Endothelial cell of umbilical vein (primary cell): ENCODE measurements around the gene NEMP2. TPM values are rescaled to one million over a fixed set of nuclear protein-coding genes. Genes with fewer than 3 reads are reported as not detected.

Experiments
- BruUV-seq: library from RNA; stranded (reverse); fragments of 400-500 nt; replicated peaks from 2 replicates; lab custom pipeline; 2021; lab: Mats Ljungman, UMichigan
- CTCF ChIA-PET: fragments of 300-600, 350-600 bp; sonication (Branson Sonifier 250); formaldehyde crosslinking; loops from one replicate; lab custom pipeline; 2021; ENCODE audit warnings: antibody characterized with exemption, inconsistent platforms; lab: Charles Lee
- POLR2A ChIA-PET: fragments of 300-600, 350-600 bp; sonication (Branson Sonifier 250); formaldehyde crosslinking; loops from one replicate; lab custom pipeline; 2021; ENCODE audit warnings: antibody characterized with exemption, inconsistent platforms; lab: Charles Lee
- DNase-seq: peaks from one replicate; pipeline ENCODE4 v3.0.0-alpha.2; 2011; ENCODE audit warnings: low read depth, low spot score
- FAIRE-seq: peaks from 2 replicates; lab custom pipeline; 2011; peaks lifted over from hg19 to GRCh38; lab: Jason Lieb, UNC
- H2AFZ ChIP-seq: 2 replicates; pipeline ENCODE4 v1.6.0; 2012; ENCODE audit warnings: low read depth, low read length, control low read depth, inconsistent platforms
- H3K27ac ChIP-seq: 2 replicates; pipeline ENCODE4 v1.5.1; 2011; ENCODE audit warnings: low read depth, mild to moderate bottlenecking, control low read depth, low read length, moderate library complexity; ENCODE audit not compliant: insufficient read depth
- H3K27me3 ChIP-seq, 2 experiments: 2 replicates each; pipeline versions ENCODE4 v1.6.0 to v1.6.1; 2011; ENCODE audit warnings: low read length in 2 of 2, mixed read lengths in 1 of 2; ENCODE audit not compliant: control insufficient read depth in 2 of 2, insufficient read depth in 2 of 2
- H3K36me3 ChIP-seq, 2 experiments: 2 replicates in 1 of 2; 3 replicates in 1 of 2; pipeline ENCODE4 v1.5.1; 2011; ENCODE audit warnings: low read length in 2 of 2, mild to moderate bottlenecking in 1 of 2, moderate library complexity in 1 of 2; ENCODE audit not compliant: control insufficient read depth in 2 of 2, insufficient read depth in 2 of 2; ENCODE audit errors: extremely low read depth in 1 of 2
- H3K4me1 ChIP-seq: 3 replicates; pipeline ENCODE4 v1.5.1; 2011; ENCODE audit warnings: mild to moderate bottlenecking, low read length; ENCODE audit not compliant: control insufficient read depth, insufficient read depth; ENCODE audit errors: extremely low read depth
- H3K4me2 ChIP-seq: 2 replicates; pipeline ENCODE4 v1.6.1; 2011; ENCODE audit warnings: low read length, control low read depth, mixed read lengths; ENCODE audit not compliant: insufficient read depth
- H3K4me3 ChIP-seq, 3 experiments: fragments of 200-600 bp in 1 of 3; sonication (generic), shearing (Covaris generic) in 1 of 3; replicated peaks in 1 of 3; 2 replicates each; pipeline ENCODE4 v1.5.1; 2011 to 2016; ENCODE audit warnings: control low read depth in 3 of 3, low read length in 3 of 3, mild to moderate bottlenecking in 2 of 3, inconsistent platforms in 1 of 3, low read depth in 1 of 3, moderate library complexity in 1 of 3; ENCODE audit not compliant: insufficient read depth in 1 of 3
- H3K79me2 ChIP-seq: 2 replicates; pipeline ENCODE4 v1.6.0; 2012; ENCODE audit warnings: low read length, inconsistent platforms; ENCODE audit not compliant: control insufficient read depth, insufficient read depth
- H3K9ac ChIP-seq: replicated peaks from 2 replicates; pipeline ENCODE3; 2011; ENCODE audit warnings: low read length, control low read depth; ENCODE audit not compliant: insufficient read depth; ENCODE audit errors: extremely low read depth
- H3K9me1 ChIP-seq: replicated peaks from 3 replicates; pipeline ENCODE4 v1.6.0; 2011; ENCODE audit warnings: mild to moderate bottlenecking, low read length; ENCODE audit not compliant: control insufficient read depth, insufficient read depth; ENCODE audit errors: extremely low read depth
- H3K9me3 ChIP-seq: replicated peaks from 2 replicates; pipeline ENCODE4 v1.5.1; 2012; ENCODE audit warnings: low read length, inconsistent platforms; ENCODE audit not compliant: control insufficient read depth, insufficient read depth
- H4K20me1 ChIP-seq: replicated peaks from 2 replicates; pipeline ENCODE3; 2011; ENCODE audit warnings: mild to moderate bottlenecking, low read length; ENCODE audit not compliant: control insufficient read depth, insufficient read depth; ENCODE audit errors: extremely low read depth
- CTCF ChIP-seq, 2 donors: IDR thresholded peaks; 1 replicate in 1 of 2; 2 replicates in 1 of 2; pipeline ENCODE4 v1.5.1; 2011; ENCODE audit warnings: low read length in 2 of 2, mild to moderate bottlenecking in 2 of 2, moderate library complexity in 2 of 2, control low read depth in 1 of 2, inconsistent platforms in 1 of 2, low read depth in 1 of 2; ENCODE audit not compliant: insufficient read depth in 1 of 2; ENCODE audit errors: extremely low read depth in 1 of 2
- EZH2 ChIP-seq: IDR thresholded peaks from 2 replicates; pipeline ENCODE4 v1.6.1; 2012; ENCODE audit warnings: borderline replicate concordance, low read depth, mild to moderate bottlenecking, moderate library complexity, low read length, inconsistent platforms; ENCODE audit not compliant: severe bottlenecking
- FOS ChIP-seq: IDR thresholded peaks from 2 replicates; pipeline ENCODE4 v1.6.1; 2011; ENCODE audit warnings: mild to moderate bottlenecking, low read length, moderate library complexity, borderline replicate concordance; ENCODE audit not compliant: insufficient read depth
- GATA2 ChIP-seq: IDR thresholded peaks from 2 replicates; pipeline ENCODE4 v1.7.0; 2011; ENCODE audit warnings: low read depth, mild to moderate bottlenecking, moderate library complexity, mixed read lengths, low read length; ENCODE audit not compliant: insufficient read length, insufficient read depth
- JUN ChIP-seq: IDR thresholded peaks from 2 replicates; pipeline ENCODE4 v1.6.1; 2011; ENCODE audit warnings: borderline replicate concordance, low read depth; ENCODE audit not compliant: insufficient read length, insufficient read depth
- MYC ChIP-seq: IDR thresholded peaks from one replicate; pipeline ENCODE4 v1.6.1; 2011; ENCODE audit warnings: mild to moderate bottlenecking, low read depth, low read length
- POLR2A ChIP-seq: IDR thresholded peaks from 2 replicates; pipeline ENCODE4 v1.6.1; 2012; ENCODE audit warnings: low read depth, mild to moderate bottlenecking, control low read depth, low read length
- POLR2AphosphoS5 ChIP-seq: IDR thresholded peaks from 2 replicates; pipeline ENCODE4 v1.6.1; 2012; ENCODE audit warnings: low read depth, mild to moderate bottlenecking, control low read depth, low read length, moderate library complexity; ENCODE audit not compliant: insufficient read depth
- dilution Hi-C: fragments of 300-500 bp; cut with MboI; formaldehyde crosslinking; loops from one replicate; pipeline ENCODE4 v1.15.0; 2019; ENCODE audit warnings: low sequenced_read_pairs; ENCODE audit not compliant: extremely low pct_ligation_motif_present
- intact Hi-C: fragments of 100-400 bp; cut with micrococcal nuclease; formaldehyde crosslinking; loops from one replicate; pipeline ENCODE4 v1.10.0; 2022
- polyA plus RNA-seq, 4 experiments: library from polyadenylated mRNA; depleted of rRNA in 3 of 4; stranded (reverse) in 3 of 4; unstranded in 1 of 4; fragments of >200 nt; gene quantifications; 2 replicates each; pipeline versions ENCODE4 v1.2.1 to v1.2.3, GENCODE V29; 2011 to 2012; ENCODE audit warnings: missing spikeins in 1 of 4
- total RNA-seq: library from RNA; stranded (reverse); gene quantifications from 2 replicates; pipeline ENCODE4 v1.2.3, GENCODE V29; 2021
- TF ChIP-seq, protein P1 (sequence below): IDR thresholded peaks from 2 replicates; pipeline ENCODE4 v1.6.1; 2011; ENCODE audit not compliant: insufficient read depth, insufficient read length

Gene NEMP2
- total and polyA plus RNA-seq, 2 donors (not counting 3 experiments of a cell fraction or from before 2014, with no cell fraction given): 3.1 to 8.4 TPM

GRCh38 chr2:190501231-190501630, 33.3 kb downstream of the NEMP2 start:
- no peaks in the 10 kb centered on the region for H3K36me3 ChIP-seq
- DNase-seq (no peak), FAIRE-seq (no peak)
- no peaks in the 10 kb centered on the region for H3K9me3 ChIP-seq
- no peaks in the 10 kb centered on the region for H3K9me1 ChIP-seq
- dilution Hi-C loops (no loop called here), intact Hi-C loops (no loop called here)
- no peak overlapping the region for H3K4me2 ChIP-seq
- ChIA-PET CTCF (interaction anchor here (1.0 to 1.4 kb wide), 3 partner anchors 10 to 31 kb away, joined by 3 to 9 read pairs (median 3); no protein-coding TSS in a partner anchor), POLR2A (no interaction called here)
- BruUV-seq: no TSS peak
- no peak overlapping the region for H3K4me3 ChIP-seq
- H2AFZ ChIP-seq: no peak overlapping the region
- no peak overlapping the region for H3K9ac ChIP-seq
- H4K20me1 ChIP-seq: no peaks in the 10 kb centered on the region
- no peaks in the 10 kb centered on the region for H3K4me1 ChIP-seq
- H3K27ac ChIP-seq: no peak overlapping the region
- TF ChIP-seq EZH2 (no peak), GATA2 (no peak), MYC (no peak), JUN (no peak), FOS (no peak), POLR2AphosphoS5 (no peak), CTCF (IDR thresholded peaks at IDR 0.05; ENCODE audit: extremely low read depth in 1 of 2, insufficient read depth in 1 of 2, low read depth in 1 of 2, low read length in 2 of 2) (no peak), POLR2A (no peak)
- TF ChIP-seq, protein P1, sequence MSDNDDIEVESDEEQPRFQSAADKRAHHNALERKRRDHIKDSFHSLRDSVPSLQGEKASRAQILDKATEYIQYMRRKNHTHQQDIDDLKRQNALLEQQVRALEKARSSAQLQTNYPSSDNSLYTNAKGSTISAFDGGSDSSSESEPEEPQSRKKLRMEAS: no peak
- H3K79me2 ChIP-seq: no peaks in the 10 kb centered on the region
- no peaks in the 10 kb centered on the region for H3K27me3 ChIP-seq
